Upper lobe of right lung (tissue), 1 donor: ENCODE data around the gene ANKRD33. TPM values are rescaled to one million over a fixed set of nuclear protein-coding genes. Genes with fewer than 3 reads are reported as not detected.

Source experiments
- ATAC-seq: fragments of 200-7000 bp; cut with Tn5 transposase; one replicate; pipeline ENCODE4 v1.9.1; 2020; ENCODE audit warnings: mild to moderate bottlenecking, moderate library complexity
- DNase-seq: peaks from one replicate; pipeline ENCODE4 v3.0.0-alpha.2; 2020
- H3K27ac ChIP-seq: fragments of 200-600 bp; one replicate; pipeline ENCODE4 v1.8.0; 2022
- H3K27me3 ChIP-seq: fragments of 200-600 bp; one replicate; pipeline ENCODE4 v1.8.0; 2022; ENCODE audit warnings: mild to moderate bottlenecking
- H3K36me3 ChIP-seq: fragments of 200-600 bp; one replicate; pipeline ENCODE4 v1.8.0; 2022
- H3K4me1 ChIP-seq: fragments of 200-600 bp; one replicate; pipeline ENCODE4 v1.8.0; 2022
- H3K4me3 ChIP-seq: fragments of 200-600 bp; one replicate; pipeline ENCODE4 v1.8.0; 2022; ENCODE audit warnings: mild to moderate bottlenecking
- H3K9me3 ChIP-seq: fragments of 200-600 bp; one replicate; pipeline ENCODE4 v1.8.0; 2022
- intact Hi-C: fragments of 100-400 bp; cut with DNase I; formaldehyde crosslinking; loops from one replicate; pipeline ENCODE4 v1.11.0; 2022
- total RNA-seq: library from RNA; stranded (reverse); fragmentation: NEBNext Ultra II Directional; extraction: Animal tissue kit (Norgen Biotek cat#: 25700); gene quantifications from one replicate; pipeline ENCODE4 v1.2.1, GENCODE V29; 2021
- TF ChIP-seq, protein P1 (sequence below): fragments of 200-600 bp; IDR thresholded peaks from one replicate; pipeline ENCODE4 v1.8.0; 2022; ENCODE audit warnings: antibody characterized with exemption
- donor health status: DM: no; HTN: yes; CAD: no; lungs with severe emphysema.

The ANKRD33 gene
- total RNA-seq, 1 donor from 2014 or later = not detected

- no peaks in the 10 kb centered on the region for H3K9me3 ChIP-seq
- no peaks in the 10 kb centered on the region for H3K36me3 ChIP-seq
- DNase-seq = no peak
- no peak overlapping the region for H3K27ac ChIP-seq
- H3K4me3 ChIP-seq = no peak overlapping the region
- TF ChIP-seq, protein P1, sequence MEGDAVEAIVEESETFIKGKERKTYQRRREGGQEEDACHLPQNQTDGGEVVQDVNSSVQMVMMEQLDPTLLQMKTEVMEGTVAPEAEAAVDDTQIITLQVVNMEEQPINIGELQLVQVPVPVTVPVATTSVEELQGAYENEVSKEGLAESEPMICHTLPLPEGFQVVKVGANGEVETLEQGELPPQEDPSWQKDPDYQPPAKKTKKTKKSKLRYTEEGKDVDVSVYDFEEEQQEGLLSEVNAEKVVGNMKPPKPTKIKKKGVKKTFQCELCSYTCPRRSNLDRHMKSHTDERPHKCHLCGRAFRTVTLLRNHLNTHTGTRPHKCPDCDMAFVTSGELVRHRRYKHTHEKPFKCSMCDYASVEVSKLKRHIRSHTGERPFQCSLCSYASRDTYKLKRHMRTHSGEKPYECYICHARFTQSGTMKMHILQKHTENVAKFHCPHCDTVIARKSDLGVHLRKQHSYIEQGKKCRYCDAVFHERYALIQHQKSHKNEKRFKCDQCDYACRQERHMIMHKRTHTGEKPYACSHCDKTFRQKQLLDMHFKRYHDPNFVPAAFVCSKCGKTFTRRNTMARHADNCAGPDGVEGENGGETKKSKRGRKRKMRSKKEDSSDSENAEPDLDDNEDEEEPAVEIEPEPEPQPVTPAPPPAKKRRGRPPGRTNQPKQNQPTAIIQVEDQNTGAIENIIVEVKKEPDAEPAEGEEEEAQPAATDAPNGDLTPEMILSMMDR = no peak
- H3K4me1 ChIP-seq = peaks cover 17% of the 10 kb centered on the region
- H3K27me3 ChIP-seq = peaks cover 65% of the 10 kb centered on the region
- ATAC-seq = no peak
- intact Hi-C loops = no loop called here
Observed at GRCh38 chr12:51844854-51845253, 43.0 kb upstream of the ANKRD33 start.

DNA sequence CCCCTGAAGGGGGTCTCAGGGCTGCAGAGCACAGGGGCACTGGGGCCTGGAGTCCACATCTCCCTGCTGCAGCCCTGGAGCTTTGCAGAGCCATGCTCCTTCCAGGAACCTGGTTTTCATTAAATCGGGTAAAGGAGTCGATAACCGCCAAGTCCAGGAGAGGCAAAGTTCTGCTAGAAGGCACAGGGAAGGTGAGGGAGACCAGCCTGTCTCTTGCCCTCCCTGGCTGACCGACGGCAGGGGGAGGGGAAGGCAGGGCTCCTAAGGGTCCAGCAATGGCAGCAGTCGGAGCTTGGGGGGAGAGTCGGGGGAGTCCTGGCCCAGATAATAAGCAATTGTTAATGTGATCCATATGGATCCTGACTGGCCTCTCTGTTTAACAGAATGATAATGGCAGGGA, 42.4 kb upstream of the ANKRD33 start:
- ATAC-seq (no peak), DNase-seq (no peak)
- intact Hi-C loops = no loop called here
- Histone ChIP-seq H3K9me3 (no peaks in the 10 kb centered on the region), H3K36me3 (no peaks in the 10 kb centered on the region), H3K27ac (no peak overlapping the region), H3K27me3 (peaks cover 65% of the 10 kb centered on the region), H3K4me1 (peaks cover 23% of the 10 kb centered on the region), H3K4me3 (no peak overlapping the region)
- TF ChIP-seq, protein P1 = no peak

GRCh38 chr12:51846271-51846691, 41.6 kb upstream of the ANKRD33 start:
- Histone ChIP-seq H3K27me3 (peaks cover 58% of the 10 kb centered on the region), H3K4me1 (peaks cover 31% of the 10 kb centered on the region), H3K36me3 (no peaks in the 10 kb centered on the region), H3K4me3 (peak overlapping the region; percentile 56), H3K27ac (peak overlapping the region; percentile 47), H3K9me3 (no peaks in the 10 kb centered on the region)
- ATAC-seq (no peak), DNase-seq (no peak)
- TF ChIP-seq, protein P1 = no peak
- intact Hi-C loops = no loop called here

DNA sequence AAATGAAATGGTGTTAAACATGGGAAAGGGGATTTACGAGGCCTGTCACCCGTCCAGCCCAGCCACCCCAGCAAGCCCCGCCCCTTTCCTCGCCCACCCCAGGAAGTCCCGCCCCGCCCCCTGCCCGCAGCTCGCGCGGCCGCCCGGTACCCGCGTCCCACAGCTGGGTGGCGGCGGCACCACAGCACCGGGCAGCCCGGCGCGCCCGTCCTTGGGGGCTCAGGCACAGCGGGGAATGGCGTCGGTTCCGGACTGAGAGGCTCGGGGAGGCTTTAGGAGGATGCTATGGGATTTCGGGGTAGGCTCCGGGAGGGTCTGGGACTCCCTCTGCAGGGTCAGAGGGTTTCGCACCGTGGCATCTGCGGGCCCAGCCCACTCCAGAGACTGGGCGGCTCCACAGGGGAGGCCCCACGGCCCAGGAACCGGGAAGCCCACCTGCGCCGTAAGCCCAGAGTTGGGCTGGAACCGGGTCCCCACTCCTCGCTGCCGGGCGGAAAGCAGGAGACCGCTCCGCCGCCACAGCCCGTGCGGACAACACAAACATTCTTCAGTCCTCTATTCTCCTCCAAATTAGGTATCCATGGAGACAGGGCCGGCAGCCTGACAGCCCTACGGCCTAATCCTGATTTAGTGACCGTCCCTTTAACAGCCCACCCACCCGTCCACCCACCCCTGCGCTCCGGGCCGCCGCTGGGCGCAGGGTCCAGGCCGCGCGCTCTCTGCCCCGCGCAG, 40.8 kb upstream of the ANKRD33 start:
- peak overlapping the region; percentile 56 for H3K4me3 ChIP-seq
- ATAC-seq (peak; percentile 41), DNase-seq (peak; percentile 71)
- H3K27ac ChIP-seq = peak overlapping the region; percentile 47
- intact Hi-C loops = no loop called here
- H3K4me1 ChIP-seq = peaks cover 33% of the 10 kb centered on the region
- peaks cover 55% of the 10 kb centered on the region for H3K27me3 ChIP-seq
- TF ChIP-seq, protein P1 = no peak
- no peaks in the 10 kb centered on the region for H3K9me3 ChIP-seq
- no peaks in the 10 kb centered on the region for H3K36me3 ChIP-seq

DNA sequence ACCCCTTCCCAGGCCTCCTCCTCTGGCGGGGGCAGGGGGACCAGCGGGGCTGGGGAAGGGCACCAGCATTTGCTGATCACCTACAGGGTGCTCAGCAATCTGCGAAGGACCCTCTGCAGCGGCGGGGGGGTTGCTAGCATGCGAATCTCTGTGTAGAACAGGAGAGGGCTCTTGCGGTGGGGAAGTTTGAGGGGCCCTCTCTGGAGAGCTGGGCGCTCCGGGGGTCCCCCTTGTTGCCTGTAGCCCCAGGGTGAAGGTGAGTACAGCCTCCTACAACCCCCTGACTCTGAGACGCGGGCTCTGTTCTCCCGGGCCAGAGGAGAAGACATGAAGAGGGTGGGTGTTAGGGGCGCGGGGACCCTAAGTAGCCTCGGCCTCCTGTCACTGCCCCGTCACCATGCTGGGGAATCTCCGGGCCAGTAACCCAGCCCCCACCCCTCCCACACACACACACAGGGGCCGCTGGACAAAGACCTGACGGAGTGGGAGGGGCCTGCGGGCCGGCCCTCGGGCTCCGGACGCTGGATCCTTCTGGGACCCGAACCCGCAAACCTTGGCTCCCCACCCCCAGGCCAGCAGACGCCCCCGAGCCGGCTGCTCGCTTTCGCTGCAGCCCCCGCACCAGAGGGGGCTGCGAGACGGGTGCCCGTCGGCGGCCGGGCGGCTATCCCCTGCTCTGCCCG, 40.1 kb upstream of the ANKRD33 start:
- H3K4me3 ChIP-seq = peak overlapping the region; percentile 56
- peak; percentile 6 for ATAC-seq
- TF ChIP-seq, protein P1 = no peak
- peaks cover 33% of the 10 kb centered on the region for H3K4me1 ChIP-seq
- intact Hi-C loops = no loop called here
- H3K36me3 ChIP-seq = no peaks in the 10 kb centered on the region
- DNase-seq = no peak
- H3K27me3 ChIP-seq = peaks cover 48% of the 10 kb centered on the region
- no peaks in the 10 kb centered on the region for H3K9me3 ChIP-seq
- peak overlapping the region; percentile 30 for H3K27ac ChIP-seq
